Measurements from ENCODE around the gene GNAO1.

GRCh38 chr16:56351481-56351880 is 160.2 kb downstream of the GNAO1 start:
- TF ChIP-seq ZNF274 (IDR thresholded peaks at IDR 0.05; ENCODE audit: low read length): no peak
- no peak for TF ChIP-seq ZNF274 (tag by site-specific recombination; IDR thresholded peaks at IDR 0.05; ENCODE audit: borderline replicate concordance)
- no peak for TF ChIP-seq CTCF (tag by site-specific recombination; IDR thresholded peaks at IDR 0.05)
- no peak for TF ChIP-seq KLF9 (tag by site-specific recombination; IDR thresholded peaks at IDR 0.05; ENCODE audit: low read depth)
- no peak for TF ChIP-seq PRDM10 (tag by site-specific recombination; IDR thresholded peaks at IDR 0.05)
- TF ChIP-seq, protein P1, sequence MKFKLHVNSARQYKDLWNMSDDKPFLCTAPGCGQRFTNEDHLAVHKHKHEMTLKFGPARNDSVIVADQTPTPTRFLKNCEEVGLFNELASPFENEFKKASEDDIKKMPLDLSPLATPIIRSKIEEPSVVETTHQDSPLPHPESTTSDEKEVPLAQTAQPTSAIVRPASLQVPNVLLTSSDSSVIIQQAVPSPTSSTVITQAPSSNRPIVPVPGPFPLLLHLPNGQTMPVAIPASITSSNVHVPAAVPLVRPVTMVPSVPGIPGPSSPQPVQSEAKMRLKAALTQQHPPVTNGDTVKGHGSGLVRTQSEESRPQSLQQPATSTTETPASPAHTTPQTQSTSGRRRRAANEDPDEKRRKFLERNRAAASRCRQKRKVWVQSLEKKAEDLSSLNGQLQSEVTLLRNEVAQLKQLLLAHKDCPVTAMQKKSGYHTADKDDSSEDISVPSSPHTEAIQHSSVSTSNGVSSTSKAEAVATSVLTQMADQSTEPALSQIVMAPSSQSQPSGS (tag by site-specific recombination; IDR thresholded peaks at IDR 0.05; ENCODE audit: low read depth): no peak

Data from HEK293 (cell line).